HG03139 (cell line): ENCODE results near the gene MED10.
A peak's percentile ranks its signal among the peaks of the same experiment; 100 is the strongest.
"Not testable (repeated sequence)": the region's sequence is repeated elsewhere in the genome, so short reads cannot be mapped to it uniquely, and the experiment has no call there.

Source experiments
- ATAC-seq: cut with Tn5 transposase; IDR thresholded peaks from one replicate; pipeline ENCODE4 v1.9.1; 2021; ENCODE audit not compliant: unreplicated experiment

Gene MED10

DNA sequence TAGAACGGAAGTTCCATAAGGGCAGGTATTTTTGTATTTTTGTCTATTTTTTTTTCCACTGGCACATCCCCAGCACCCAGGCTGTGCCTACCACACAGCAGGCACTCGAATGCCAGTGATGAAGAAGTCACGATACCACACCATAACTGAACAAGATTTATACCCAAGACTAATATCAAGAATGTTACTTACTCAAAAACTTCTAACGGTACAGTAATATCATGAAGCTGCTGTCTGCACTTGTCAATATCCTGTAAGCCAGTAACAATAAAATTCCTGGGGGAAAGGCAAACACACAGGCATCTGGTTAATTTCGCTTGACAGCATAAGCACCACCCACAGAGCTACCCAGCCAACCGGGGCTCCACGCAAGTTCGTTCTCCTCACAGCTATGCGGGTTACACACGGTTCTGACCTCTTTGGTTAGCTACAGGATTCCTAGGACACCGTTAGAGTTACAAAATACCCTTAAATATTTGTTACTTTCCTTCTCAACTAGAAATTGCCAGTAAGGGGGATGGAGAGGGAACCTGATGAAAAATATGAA lies 1.3 kb downstream of the MED10 start:
- no peak for ATAC-seq

DNA sequence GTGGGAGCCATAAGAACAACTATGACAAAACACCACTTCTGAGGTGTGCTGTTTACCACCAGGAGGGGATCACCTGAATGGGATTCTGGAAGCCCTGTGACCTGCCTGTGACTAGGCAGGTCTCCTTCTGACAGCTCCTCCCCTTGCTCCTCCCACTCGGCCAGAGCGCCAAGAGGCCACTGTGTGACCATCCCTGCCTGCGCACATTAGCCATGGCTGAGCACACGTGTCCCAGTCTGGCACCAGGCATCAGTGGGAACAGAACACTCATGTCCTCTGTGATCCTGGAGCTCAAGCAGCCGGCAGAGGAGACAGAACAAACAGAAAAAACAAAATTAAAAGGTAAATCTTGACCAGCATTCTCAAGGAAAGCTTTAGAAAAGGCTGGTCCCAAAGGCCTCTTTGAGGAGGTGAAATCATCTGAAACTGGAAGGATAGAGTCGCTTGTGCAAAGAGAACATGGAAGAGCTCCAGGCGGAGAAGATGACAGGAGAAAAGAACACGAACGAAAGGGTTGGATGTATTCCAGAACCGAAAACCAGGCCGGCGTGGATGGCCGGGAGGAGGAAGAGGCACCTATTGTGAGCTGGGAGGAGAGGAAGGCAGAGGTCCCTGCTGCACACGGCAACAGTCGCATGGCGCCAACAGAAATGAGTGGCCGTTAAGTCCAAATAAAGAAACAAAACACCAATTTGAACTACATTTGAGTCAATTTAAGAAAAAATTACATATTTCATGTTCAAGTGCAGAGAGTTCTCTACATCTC lies 5.1 kb downstream of the MED10 start:
- no peak for ATAC-seq

DNA sequence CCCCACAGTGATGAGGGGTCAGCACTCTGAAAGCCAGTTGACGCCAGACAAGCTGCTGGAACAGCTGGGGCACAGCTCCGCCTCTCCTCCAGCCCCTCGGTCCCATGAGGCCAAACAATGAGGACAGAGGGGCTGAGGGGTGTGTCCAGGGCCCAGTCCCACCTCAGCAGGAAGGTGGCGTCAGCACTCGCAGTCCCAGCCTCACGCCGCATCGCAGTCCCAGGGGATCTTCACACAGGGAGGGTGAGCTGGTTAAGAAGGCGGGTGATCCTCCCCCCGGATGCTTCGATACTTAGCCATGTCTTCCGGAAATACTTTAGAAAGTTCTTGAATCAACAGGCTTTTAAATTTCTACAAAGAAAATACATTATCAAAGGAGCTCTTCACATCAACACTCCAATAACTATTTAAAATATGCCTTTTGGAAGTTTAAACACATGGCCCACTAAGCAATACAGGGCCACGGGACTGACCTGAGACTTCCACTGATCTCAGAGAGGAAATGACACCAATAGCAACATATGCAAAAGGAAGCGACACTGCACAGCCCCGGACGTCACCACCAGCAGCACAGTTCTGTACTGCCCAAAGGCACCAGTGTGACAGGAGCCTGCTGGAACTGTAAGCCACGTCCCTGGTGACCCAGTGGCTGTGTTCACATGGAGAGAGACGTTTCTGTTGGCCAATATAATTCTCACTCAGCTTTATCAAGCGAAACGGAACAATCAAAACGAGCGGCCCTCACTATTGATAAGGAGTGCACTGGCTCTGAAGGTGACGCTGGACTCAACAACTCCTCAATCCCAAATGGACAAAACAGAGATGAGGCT lies 5.9 kb downstream of the MED10 start:
- ATAC-seq, result no peak

DNA sequence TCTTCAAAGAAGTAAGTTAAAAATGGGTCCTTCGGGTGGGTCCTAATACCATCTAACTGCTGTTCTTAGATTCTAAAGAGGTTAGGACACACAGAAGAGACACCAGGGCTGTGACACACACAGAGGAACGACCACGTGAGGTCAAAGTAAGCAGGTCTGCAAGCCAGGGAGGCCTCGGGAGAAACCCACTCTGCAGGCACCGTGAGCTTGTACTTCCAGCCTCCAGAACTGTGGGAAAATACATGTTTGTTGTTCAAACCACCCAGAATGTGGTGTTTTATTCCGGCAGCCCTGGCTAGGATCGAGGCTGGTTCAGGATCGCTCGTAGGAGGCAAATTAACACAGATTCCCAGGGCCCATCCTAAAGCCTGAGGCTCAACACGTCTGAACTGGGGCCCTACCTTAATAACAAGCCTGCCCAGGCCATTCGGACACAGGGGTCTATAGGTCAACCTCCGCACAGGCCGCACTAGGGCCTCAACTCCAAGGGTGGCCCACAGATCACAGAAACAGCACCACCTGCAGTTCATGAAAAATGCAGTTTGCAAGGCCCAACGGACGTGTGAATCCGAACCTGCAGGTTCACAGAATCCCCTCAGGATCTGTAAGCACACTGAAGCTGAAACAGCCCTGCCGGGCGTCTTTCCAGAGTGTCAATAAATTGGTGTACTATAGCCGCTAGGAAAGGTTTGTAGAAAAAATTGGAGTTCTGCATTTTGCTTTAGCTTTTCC lies 7.1 kb downstream of the MED10 start:
- no peak for ATAC-seq

DNA sequence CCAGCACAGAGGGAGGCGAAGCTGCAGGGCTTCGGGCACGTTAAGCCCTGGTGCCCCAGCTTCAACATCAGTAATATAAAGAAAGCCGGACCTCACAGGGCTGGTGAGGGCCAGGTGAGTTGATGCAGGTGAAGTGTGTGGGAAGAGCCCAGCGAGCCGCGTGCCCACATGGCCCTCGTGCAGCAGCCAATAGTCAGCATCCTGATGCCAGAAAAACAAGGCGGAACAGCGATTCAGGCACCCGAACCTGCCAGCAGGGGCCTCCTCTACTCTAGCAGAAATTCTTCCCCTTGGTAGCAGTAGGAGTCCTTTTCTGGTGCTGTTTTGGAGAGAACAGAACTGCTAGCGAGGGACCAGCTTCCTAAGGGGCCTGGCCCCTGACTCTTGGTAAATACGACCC lies 7.8 kb downstream of the MED10 start:
- no peak for ATAC-seq

DNA sequence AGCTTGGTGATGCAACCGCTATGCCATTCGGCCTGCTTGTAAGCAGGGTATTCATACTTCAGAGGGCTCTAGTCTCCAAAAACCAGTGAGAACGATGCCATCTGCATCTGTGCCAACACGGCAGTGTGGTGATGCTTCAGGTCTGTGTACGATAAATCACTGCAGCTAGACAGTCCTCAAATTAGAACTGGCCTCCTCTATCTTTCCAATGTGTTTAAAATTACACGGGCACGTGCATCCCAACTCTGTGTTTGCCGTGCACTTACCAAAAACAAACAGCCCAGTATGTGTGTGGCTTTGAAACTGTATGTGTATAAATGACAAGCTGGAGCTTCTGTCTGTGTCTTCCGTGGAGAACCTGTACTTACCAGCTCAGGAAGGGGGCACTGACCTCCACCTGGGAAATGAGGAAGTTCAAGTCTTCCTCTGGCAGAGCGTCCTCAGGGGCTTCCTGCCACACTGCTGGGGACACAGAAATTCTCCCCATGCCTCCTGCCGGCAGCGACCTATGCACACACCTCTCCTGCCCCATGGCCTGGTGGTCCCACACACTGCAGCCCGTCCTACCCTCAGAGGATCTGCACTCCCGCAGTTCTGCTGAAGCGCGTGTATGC lies 12.3 kb downstream of the MED10 start:
- no peak for ATAC-seq

DNA sequence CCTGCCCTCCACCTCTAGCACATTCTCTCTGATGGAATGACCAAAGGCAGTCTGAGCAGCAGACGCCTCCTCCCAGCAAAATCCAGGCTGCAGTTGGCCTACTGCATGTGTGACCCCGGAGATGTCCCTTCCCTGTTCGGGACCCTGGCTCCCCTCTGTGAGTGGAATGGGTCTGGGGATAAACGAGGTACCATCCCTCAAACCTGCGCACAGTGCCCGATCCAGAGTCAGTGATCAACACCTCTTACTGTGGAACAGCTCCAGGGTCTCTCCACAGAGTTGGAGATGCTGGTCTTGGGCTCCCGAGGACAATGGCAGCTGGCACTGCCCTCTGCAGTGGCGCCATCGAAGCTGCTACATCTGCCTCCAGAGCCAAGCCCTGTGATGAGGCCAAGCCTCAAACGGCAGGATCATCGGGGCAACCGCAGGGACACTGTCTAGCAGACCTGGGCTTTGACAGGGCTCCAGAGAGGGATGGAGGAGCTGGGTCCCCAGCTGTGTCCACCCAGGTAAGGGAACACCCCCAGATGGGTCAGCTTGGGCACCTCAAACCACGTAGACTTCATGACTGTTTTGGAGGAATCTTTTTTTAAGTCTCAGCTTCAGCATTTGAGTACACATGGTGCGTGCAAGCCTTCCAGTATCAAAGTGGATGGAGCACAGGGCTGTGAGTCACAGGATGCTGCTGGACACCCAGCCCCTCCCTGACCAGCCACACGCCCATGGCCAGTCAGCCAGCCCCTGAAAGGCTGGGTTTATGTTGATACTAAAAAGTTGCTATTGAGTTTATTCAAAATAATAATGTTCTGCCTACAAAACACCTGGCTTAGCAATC lies 13.0 kb downstream of the MED10 start:
- ATAC-seq, result no peak

DNA sequence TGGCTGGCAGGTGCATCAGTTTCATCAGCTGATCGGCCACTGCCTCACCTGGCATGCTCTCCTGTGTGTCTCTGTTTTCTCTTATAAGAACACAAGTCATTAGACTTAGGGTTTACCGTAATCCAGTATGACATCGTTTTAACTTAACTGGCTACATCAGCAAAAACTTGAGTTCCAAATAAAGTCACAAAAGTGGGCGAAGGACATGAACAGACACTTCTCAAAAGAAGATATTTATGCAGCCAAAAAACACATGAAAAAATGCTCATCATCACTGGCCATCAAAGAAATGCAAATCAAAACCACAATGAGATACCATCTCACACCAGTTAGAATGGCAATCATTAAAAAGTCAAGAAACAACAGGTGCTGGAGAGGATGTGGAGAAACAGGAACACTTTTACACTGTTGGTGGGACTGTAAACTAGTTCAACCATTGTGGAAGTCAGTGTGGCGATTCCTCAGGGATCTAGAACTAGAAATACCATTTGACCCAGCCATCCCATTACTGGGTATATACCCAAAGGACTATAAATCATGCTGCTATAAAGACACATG lies 14.8 kb downstream of the MED10 start:
- ATAC-seq, result not testable (repeated sequence)

DNA sequence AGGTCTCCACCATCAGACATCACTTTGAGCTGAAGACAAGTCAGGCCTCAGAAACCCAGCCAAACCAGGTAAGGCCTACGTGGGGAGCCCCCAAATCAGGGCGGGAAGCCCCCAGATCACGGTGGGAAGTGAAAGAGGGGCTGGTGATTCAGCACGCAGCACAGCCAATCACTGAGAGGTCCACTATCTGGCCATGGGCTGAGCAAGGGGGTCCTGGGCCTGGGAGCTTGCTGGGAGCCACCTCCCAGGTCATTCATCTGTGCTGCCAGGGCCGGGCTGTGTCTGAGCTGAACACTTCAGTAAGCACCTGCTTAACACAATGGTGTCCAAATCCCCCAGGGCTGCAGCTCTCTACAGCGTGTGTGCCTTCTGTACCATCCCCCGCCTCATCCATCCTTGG lies 15.5 kb downstream of the MED10 start:
- no peak for ATAC-seq

DNA sequence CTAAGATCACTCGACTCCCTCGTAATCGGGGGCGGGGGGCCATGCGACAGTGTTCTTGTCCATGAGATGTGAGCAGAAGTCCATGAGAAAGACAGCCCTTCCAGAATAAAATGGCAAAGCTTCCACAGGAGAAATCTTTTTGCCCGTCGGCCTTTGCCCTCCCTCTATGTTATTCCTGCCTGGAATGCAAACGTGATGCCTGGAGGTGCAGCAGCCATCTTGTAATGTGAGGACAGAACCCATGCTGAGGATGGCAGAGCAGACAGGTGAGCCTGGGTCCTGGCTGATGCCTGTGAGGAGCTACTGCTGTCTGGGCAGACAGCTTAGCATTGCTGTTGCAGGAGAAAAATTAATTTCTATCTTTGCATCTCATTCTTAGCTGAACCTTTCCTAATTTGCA lies 17.2 kb downstream of the MED10 start:
- ATAC-seq, result no peak

DNA sequence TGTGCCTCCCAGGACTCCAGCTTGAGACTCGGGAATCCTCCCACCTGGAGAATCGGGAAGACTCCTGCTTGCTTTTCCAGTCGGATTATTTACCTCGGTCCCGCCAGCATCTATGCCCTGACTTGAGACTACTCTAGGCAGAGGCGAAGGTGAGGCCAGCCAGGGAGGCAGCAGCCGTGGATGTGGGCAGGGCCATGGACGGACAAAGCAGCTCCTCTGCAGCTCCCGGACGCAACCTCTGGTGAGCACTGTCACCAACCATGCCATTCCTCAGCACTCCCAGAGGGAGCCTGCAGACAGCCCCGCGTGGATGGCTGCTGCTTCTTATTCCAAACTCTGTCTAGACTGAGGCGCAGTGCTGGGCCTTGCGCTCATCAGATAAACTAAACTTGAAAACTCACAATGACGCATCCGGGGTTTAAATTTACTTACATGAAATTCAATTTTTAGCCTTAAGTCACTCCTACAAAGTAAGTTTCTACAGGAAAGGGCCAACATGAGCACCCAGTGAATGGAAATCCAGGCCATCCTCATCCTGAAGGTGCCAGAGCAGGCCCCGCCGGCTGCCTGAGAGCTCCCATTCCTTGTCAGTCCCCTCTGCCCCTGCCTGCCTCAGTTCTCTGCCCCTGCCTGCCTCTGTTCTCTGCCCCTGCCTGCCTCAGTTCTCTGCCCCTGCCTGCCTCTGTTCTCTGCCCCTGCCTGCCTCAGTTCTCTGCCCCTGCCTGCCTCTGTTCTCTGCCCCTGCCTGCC lies 17.8 kb downstream of the MED10 start:
- no peak for ATAC-seq

DNA sequence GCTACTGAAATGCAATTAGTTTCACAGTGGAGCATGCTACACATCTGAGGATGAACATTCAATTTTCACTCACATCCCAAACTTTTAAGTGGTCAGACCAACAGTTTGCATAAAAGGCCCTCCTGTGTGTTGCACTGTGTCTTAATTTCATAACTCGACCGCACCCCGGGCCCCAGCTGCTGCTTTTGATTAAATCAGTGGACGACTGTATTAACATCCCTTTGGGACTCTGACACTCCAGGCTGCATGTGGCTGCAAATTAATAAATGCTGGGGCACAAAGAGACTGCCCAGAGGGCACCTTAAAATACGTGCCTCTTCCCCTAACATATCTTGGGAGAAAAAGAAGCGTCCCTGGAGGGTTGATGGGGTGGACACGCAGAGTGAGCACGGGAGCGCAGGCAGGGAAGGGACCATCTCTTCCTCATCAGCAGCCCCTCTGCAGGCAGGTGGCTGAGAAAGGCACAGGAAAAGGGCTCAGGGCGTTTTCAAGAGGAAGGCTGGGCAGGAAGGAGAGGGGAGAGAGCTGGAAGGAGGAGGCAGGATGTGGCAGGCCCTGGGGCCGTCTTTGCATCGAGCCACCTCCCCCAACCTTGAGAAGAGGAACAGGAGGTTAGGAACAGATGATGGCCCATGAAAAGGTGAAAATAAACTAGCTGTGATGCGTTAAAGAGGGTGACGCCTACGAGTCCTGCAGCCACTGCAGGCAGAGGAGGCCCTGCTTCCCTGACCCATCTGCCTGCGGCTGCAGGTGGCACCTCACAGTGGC lies 18.6 kb downstream of the MED10 start:
- peak; percentile 93 for ATAC-seq

DNA sequence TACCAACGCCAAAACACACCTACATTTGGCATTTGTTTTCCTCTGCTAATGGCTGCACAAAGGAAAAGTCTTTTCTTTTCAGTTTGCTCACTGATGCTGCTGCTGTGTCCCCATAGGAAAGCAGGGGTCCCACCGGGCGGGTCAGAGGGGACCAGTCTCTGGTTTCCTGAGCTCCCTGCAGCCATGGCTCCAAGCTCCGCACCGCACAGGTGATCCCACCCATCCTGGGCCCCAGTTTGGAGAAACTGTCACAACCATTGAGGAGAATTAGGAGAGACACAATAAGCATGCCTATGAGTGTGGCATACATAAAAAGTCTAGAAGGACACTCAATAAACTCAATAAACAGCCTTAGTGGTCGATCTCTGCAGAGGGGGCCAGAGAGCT lies 19.9 kb downstream of the MED10 start:
- ATAC-seq, result no peak

DNA sequence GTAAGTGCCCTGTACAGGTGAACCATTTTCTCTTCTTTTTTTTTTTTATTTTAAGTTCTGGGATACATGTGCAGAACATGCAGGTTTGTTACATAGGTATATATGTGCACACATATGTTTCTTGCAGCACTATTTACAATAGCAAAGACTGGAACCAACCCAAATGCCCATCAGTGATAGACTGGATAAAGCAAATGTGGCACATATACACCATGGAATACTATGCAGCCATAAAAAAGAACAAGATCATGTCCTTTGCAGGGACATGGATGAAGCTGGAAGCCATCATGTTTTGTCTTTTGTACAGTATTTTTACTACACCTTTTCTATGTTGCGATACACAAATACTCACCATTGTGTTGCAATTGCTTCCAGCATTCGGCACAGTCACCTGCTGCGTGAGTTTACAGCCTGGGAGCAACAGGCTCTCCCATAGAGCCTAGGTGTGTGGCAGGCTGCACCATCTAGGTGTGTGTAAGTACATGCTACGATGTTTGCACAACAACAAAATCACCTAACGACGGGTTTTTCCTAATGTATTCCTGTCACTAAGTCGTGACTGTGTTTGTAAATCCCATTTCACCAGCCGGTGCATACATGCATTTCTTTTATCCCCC lies 20.4 kb downstream of the MED10 start:
- not testable (repeated sequence) for ATAC-seq

DNA sequence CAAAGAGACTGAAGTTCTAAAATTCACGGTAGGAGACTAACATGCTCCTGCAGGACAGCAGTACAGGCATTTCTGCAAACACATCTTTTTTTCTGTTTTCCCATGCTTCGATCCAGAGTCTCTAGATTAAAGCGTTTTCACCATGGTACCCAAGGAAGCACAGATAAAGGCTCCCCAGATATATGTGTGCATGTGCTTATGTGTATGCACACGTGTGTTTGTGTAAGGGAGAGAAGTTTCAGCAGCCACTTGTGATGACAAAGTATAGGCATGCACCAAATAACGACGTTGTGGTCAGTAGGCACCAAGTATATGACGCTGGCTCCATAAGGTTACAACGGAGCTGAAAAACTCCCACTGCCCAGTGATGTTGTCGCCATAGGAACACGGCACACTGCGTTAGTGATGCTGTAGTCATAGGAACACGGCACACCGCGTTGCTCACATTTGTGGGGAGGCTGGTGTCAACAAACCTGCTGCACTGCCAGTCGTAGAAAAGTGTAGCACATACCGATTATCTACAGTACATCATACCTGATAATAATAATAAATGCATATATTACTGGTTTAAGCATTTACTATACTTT lies 21.7 kb downstream of the MED10 start:
- ATAC-seq, result no peak

DNA sequence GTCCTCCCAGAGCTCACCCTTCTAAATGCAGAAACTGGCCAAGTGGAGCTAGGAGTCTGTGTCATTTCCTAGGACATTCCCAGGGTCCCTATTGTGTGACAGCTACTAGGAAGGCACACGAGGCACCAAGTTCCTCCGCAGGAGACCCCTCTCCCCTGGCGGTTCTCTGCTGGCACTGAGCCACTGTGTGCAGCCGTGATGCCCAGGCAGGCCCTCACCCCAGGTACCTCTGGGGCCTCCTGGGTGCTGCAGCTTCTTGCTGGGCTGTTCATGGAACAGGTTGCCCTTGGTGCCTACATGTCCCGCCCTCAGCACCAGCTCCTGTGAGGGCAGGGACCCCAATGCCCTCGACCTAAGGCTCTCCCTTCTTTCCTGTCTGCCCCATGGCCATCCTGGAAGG lies 23.1 kb downstream of the MED10 start:
- ATAC-seq, result no peak

DNA sequence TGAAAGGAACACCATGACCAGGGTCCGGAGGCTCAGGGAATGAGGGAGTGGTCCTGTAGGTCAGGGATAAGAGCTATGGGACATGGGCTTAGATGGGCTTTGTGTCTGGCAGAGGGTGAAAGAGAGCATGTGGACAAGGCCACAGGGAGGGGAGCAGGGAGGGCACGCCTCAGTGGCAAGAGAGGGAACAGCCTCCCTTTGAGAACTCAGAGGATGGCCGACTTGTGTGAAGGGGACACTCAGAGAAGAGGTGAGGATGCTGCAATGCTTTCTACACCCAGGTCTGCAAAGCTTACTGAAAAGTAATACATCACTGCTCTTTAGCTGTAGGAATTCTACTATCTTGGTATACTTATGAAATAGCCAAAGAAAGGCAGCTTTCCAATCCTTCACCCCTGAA lies 23.5 kb downstream of the MED10 start:
- no peak for ATAC-seq
